Activated CD4-positive, alpha-beta T cell treated with anti-CD3 and anti-CD28 coated beads for 1 hour (primary cell): Measurements from ENCODE around the gene SP140L.
A peak's percentile ranks its signal among the peaks of the same experiment; 100 is the strongest.
"Not testable (repeated sequence)": the region's sequence is repeated elsewhere in the genome, so short reads cannot be mapped to it uniquely, and the experiment has no call there.

Experiments
- DNase-seq: peaks from one replicate; pipeline ENCODE4 v3.0.0-alpha.2; 2020

SP140L gene

GRCh38 chr2:230326453-230327417, at the start of gene SP140L:
SP140L (plus strand) TSS chr2:230327193; CDS start chr2:230327270, 77 bp downstream.
- peak; percentile 73 for DNase-seq

DNA sequence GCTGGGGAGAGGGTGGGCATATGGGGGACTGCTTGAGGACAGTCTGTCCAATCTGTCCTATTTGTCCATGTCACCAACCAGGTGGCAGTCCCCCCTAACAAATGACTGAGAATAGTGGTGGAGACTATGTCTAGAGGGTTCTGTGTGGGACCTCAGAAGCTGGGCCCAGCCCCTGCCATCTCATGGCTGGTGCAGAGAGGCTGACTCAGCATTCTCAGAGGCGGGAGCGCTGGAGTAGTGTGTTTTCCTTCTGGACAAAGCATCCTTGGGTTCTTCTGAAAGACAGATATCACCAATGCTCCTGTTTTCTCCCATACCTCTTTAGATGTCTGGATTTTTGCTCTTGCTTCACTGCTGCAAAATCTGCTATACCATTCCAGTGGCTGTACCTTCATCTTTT, 44.1 kb upstream of the SP140L start:
- DNase-seq: no peak

DNA sequence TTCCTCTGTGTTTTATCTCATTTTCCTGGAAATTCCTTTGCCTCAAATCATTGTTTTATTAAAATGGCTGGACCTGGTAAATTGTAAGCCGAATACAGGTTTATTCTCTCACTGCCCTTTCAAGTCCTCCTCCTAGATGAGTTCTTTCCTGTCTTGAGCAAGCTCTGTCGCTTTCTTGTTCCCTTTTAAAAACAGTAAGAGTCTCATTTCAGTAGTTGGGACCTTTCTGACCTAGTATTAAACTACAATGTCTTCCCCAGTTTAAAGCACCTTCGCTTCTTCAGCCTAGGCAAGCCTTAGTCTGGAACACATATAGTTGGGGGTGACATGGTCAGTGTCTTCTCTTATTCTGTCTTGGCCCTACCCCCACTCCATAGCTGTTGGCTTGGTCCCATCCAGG, 40.9 kb upstream of the SP140L start:
- DNase-seq: no peak

GRCh38 chr2:230289311-230289710, 37.7 kb upstream of the SP140L start:
- not testable (repeated sequence) for DNase-seq

GRCh38 chr2:230295192-230295591, 31.8 kb upstream of the SP140L start:
- no peak for DNase-seq

DNA sequence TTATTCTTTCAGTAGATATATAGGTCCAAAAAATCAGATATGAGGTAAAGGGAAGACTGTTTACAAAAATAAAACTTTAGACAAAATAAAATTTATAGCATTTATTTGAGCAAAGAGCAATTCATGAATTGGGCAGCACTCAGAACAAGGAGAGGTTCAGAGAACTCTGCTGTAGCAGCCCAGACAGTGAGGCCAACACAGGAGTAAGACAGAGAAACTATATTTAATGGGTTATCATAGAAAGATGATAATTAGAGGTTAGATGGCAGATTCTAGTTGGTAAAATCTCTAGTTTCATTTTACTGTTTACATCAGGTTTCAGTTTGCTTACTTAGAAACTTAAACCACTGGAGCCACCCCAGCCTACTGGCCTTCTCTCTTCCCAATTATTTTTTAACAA, 30.1 kb upstream of the SP140L start:
- no peak for DNase-seq

DNA sequence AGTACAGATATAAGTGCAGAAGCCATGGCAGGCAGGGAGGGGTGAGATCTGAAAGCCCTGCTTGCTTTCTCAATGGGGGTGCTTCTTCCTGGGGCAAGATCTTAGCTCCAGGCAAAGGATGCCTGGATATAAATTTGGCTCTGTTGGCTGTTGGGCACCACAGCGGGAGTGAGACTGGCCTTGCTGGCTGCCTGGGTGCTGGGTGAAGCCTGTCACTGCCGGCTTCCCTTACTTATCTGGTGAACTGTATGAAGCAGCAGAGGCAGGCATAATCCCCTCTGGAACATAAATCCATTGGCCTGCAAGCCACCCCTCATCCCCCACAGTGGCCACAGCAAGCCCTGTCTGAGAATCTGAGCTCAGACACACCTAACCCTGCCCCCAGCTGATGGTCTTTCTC, 27.4 kb upstream of the SP140L start:
- DNase-seq: no peak

DNA sequence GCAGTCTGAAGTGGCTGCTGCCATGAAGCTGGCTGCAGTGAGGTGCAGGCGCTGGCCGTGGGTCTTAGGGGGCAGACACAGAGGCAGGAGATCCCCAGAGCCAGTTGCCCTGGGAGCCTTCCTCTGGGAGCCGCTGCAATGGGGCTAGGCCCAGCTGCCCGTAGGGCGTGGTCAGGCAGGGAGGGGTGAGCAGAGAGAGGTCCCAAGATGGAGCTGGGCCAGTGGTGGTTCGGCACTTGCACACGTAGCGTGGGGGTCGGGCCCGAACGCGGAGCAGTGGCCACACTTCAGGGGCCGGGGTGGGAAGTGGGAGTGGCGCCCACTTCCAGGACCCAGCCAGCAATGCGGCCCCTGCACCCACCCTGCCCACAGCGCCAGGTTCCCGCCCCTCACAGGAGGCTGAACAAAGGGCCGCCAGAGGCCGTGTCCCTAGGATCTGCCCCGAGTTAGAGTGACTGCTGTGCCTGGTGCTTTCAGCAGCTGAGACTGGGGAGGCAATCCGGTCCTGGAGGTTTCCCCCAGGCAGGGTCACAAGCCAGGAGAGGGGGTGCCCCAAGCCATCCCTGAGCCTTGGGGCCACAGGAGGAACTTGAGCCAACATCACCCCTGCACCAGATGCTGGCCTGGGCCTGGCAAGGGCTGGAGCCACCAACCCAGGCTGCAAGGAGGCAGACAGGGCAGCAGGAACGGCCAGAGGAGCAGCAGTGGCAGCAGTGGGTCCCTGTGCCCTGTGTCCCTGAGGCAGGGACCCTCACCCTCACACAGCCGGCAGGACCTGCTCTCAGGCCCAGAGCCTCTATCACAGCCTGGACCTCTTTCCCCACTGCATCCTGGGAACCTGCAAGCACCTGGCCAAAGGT, 21.3 kb upstream of the SP140L start:
- DNase-seq: no peak

DNA sequence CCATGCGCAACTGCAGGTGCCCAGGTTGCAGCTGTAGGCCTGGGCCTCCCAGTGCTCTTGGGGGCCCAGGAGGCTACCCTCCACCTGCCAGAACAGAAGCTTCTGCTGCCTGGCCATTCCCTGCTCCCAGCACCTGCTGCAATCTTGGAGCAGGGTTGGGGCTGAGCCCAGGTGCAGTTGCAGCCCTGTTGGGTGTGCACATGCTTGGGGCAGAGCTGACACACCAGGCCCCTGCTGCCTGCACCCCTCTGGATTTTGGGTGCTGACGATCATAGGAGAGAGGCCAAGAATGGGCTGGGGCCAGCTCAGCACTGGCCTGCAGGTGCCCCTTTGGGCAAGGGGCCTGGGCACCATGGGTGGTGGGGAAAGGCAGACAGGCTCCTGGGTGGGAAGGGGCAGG, 20.5 kb upstream of the SP140L start:
- DNase-seq: no peak

- no peak for DNase-seq
These were observed 19.5 kb upstream of the SP140L start for GRCh38 chr2:230307485-230307884.

DNA sequence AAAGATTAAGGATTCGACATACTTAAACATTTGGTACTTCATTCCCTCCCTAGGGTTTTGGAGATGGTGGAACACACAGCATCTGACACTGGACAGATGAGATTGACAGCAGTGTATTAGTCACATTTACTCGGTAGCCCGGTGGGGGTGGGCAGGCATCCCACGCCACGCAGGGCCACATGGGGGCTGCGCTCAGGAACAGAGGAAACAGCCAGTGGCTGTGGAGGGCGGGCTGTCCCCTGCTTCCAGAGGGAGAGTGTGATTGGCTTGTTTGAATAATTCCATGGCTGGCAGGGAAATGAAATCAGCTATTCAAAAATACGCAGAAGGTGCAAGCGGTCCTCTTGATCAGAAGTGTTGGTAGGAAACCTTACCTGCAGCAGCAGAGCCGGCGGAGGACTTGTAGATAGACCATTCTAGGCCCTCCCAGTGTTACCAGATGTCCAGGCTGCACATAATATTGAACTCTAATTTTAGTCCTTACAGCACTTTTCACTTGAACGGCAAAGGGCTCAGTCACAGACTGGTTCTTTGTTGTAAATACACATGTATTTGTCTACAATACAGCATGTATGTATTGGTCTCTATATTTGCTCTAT, 18.5 kb upstream of the SP140L start:
- no peak for DNase-seq

- not testable (repeated sequence) for DNase-seq
These were observed 16.2 kb upstream of the SP140L start for GRCh38 chr2:230310792-230311191.

GRCh38 chr2:230311634-230312033, 15.4 kb upstream of the SP140L start:
- DNase-seq: not testable (repeated sequence)

- DNase-seq: no peak
These were observed 14.4 kb upstream of the SP140L start for GRCh38 chr2:230312638-230313037.

GRCh38 chr2:230317366-230317765, 9.6 kb upstream of the SP140L start:
- DNase-seq: no peak

DNA sequence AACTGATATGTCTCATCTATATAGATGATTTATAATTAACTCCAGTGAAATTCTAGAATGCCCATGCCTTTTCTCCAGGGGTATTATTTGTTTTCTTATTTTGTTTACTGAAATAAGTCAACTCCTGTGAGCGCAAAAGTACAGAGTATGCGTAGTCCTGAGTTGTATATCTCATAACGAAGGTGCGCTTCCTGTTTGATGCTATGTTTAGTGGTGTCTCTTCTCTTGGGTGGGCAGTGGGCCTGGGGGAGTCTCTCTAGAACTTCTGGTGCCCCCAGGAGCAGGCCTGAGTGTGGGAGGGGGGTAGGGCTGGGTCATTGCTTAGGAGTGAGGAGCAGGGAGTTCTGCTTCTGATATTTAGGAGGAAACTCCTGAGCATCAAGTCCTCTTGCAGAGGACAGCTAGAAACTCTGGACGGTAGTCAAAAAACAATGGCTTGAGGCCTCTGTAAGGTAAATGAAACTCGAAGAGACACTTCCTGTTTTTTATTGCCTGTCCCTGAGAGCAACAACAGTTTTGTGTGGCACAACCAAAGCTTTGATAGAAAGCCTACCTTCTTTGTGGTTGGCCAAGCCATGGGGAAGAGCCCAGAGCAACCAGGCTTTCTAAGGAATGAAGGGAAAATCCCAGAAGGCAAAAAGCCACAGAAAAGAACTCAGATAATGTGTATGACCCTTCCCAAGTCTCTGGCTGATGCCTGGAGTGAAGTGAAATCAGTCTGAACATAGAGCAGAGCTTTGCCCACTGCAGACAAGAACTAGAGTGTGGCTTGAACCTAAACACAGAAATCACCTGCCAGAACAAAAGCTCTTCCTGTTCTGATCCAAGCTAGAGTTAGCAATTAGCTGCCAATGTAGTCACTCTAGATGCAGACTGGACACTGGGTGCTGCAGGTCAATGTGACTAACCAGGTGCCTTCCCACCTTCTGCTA, 8.5 kb upstream of the SP140L start:
- no peak for DNase-seq

GRCh38 chr2:230319211-230319862, 7.7 kb upstream of the SP140L start:
- DNase-seq: peak; percentile 53

DNA sequence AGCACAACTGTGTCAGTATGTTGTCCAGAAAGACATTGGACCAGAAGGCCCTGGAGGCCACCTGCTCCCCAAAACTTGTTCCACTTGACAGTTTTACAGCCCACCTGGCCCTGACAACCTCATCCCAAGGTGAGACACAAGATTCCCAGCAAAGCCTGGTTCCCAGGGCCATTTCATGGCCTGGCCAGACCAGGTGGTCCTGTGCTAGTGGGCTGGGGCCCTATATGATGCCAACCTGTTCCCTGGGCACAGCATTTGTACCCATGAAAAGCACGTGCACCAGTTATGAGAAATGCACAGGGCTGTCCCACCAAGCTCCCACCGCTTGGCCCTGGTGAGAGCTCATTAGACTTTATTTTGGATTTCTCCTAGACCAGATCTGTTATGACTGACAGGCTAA, 6.0 kb upstream of the SP140L start:
- DNase-seq: no peak

DNA sequence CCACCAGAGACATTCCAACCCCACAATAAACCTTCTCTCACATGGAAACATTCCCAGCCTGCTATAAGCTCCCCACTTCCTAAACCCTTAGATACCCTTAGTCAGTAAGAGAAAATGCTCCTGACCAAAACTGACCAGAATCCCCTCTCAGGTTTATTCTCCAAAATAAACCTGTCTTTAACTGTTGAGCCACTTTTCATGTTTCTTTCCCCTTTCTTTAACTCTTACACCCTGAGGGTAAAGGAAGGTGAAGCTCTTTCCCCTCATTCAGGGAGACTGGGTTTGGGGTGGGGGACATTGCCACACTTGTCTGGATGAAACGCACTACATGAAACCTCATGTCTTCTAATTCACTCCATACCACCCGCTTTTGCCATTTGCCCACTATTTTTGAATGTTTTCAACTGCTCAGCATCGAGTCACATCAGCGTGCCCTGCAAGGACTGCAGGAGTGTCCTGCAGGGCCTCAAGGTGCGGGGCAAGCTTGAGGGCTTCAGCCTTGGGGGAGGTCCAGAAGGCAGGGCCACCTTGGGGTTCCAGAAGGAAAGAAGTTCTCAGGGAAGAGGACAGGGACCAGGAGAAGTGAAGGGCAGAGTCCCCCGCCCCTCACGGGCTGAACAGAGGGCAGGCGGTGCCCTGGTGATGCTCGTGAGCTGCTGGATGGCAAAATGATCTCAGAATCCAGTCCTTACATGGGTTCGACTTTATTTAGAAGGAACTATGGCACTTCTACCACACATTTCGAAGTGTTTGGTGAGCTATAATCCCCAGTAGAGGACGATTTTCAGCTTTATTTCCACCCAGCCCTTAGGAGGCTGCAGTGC, 4.2 kb upstream of the SP140L start:
- DNase-seq: no peak

GRCh38 chr2:230323385-230324106, 3.4 kb upstream of the SP140L start:
- DNase-seq: no peak
